Neural progenitor cell (in vitro differentiated cells): ENCODE measurements around the gene GPATCH2L. TPM values are rescaled to one million over a fixed set of nuclear protein-coding genes. Genes with fewer than 3 reads are reported as not detected.

Source experiments
- DNase-seq: peaks from one replicate; pipeline ENCODE4 v3.0.0-alpha.2; 2016; ENCODE audit warnings: low spot score
- H2AFZ ChIP-seq: fragments of 200-600 bp; sonication (generic); replicated peaks from 2 replicates; pipeline ENCODE4 v1.6.1; 2016; ENCODE audit warnings: antibody characterized with exemption
- H3F3A ChIP-seq: fragments of 200-600 bp; sonication (generic); 2 replicates; pipeline ENCODE4 v1.6.1; 2016; ENCODE audit warnings: antibody characterized with exemption, low read depth
- H3K27ac ChIP-seq: fragments of 200-600 bp; sonication (generic); 2 replicates; pipeline ENCODE4 v1.5.1; 2016; ENCODE audit warnings: mild to moderate bottlenecking
- H3K27me3 ChIP-seq: fragments of 200-600 bp; sonication (generic); 2 replicates; pipeline ENCODE4 v1.6.1; 2016; ENCODE audit warnings: mild to moderate bottlenecking, moderate library complexity
- H3K36me3 ChIP-seq: fragments of 200-600 bp; sonication (generic); 2 replicates; pipeline ENCODE4 v1.5.1; 2016
- H3K4me1 ChIP-seq: fragments of 200-600 bp; sonication (generic); 2 replicates; pipeline ENCODE4 v1.6.1; 2016; ENCODE audit warnings: mixed run types
- H3K4me2 ChIP-seq: fragments of 200-600 bp; sonication (generic); 2 replicates; pipeline ENCODE4 v1.6.1; 2016
- H3K4me3 ChIP-seq: fragments of 200-600 bp; sonication (generic); 2 replicates; pipeline ENCODE4 v1.5.1; 2016
- H3K79me2 ChIP-seq: fragments of 200-600 bp; sonication (generic); 2 replicates; pipeline ENCODE4 v1.6.1; 2016; ENCODE audit warnings: low read depth
- H3K9ac ChIP-seq: fragments of 200-600 bp; sonication (generic); 2 replicates; pipeline ENCODE4 v1.6.1; 2016
- H3K9me3 ChIP-seq: fragments of 200-600 bp; sonication (generic); 2 replicates; pipeline ENCODE4 v1.5.1; 2016; ENCODE audit warnings: low read depth
- H4K20me1 ChIP-seq: fragments of 200-600 bp; sonication (generic); 2 replicates; pipeline ENCODE4 v1.6.1; 2016; ENCODE audit warnings: low read depth
- H3K27ac Mint-ChIP-seq: 3 replicates; pipeline ENCODE4 v1.8.0; 2021; ENCODE audit warnings: mixed read lengths
- H3K27me3 Mint-ChIP-seq: 2 replicates; pipeline ENCODE4 v1.8.0; 2022; ENCODE audit warnings: low read depth, mild to moderate bottlenecking, inconsistent platforms, moderate library complexity, mixed read lengths; ENCODE audit not compliant: insufficient read depth
- H3K36me3 Mint-ChIP-seq: 3 replicates; pipeline ENCODE4 v1.8.0; 2021; ENCODE audit warnings: mixed read lengths
- H3K4me1 Mint-ChIP-seq: 3 replicates; pipeline ENCODE4 v1.8.0; 2021; ENCODE audit warnings: mixed read lengths
- H3K4me3 Mint-ChIP-seq: 3 replicates; pipeline ENCODE4 v1.8.0; 2021; ENCODE audit warnings: mild to moderate bottlenecking, moderate library complexity, mixed read lengths
- H3K9me3 Mint-ChIP-seq: 3 replicates; pipeline ENCODE4 v1.8.0; 2020; ENCODE audit warnings: mixed read lengths
- CTCF ChIP-seq: fragments of 200-600 bp; sonication (generic); IDR thresholded peaks from 2 replicates; pipeline ENCODE4 v1.5.1; 2017; ENCODE audit warnings: antibody characterized with exemption, mild to moderate bottlenecking
- EZH2 ChIP-seq: fragments of 200-600 bp; sonication (generic); IDR thresholded peaks from 2 replicates; pipeline ENCODE4 v1.6.1; 2017; ENCODE audit warnings: antibody characterized with exemption, mild to moderate bottlenecking, moderate library complexity
- EZH2phosphoT487 ChIP-seq: fragments of 200-600 bp; sonication (generic); IDR thresholded peaks from 2 replicates; pipeline ENCODE4 v1.6.1; 2017; ENCODE audit warnings: antibody characterized with exemption
- total RNA-seq: library from RNA; depleted of rRNA; stranded (reverse); fragments of >200 nt; gene quantifications from 2 replicates; pipeline ENCODE4 v1.2.3, GENCODE V29; 2015; ENCODE audit warnings: low replicate concordance

The GPATCH2L gene
- total RNA-seq, 1 donor from 2014 or later = 68.2 TPM

- Histone ChIP-seq H3K79me2 (no peaks in the 10 kb centered on the region), H4K20me1 (no peaks in the 10 kb centered on the region), H3K4me2 (no peak overlapping the region), H3K27ac (no peak overlapping the region), H3K4me3 (no peak overlapping the region), H3K4me1 (no peaks in the 10 kb centered on the region), H3K9me3 (no peaks in the 10 kb centered on the region), H2AFZ (no peak overlapping the region), H3K27me3 (no peaks in the 10 kb centered on the region), H3K9ac (no peak overlapping the region), H3F3A (no peaks in the 10 kb centered on the region), H3K36me3 (no peaks in the 10 kb centered on the region)
- H3K4me1 Mint-ChIP-seq = no peaks in the 10 kb centered on the region
- TF ChIP-seq EZH2phosphoT487 = no peak
- TF ChIP-seq EZH2 = no peak
- no peak for TF ChIP-seq CTCF
- no peaks in the 10 kb centered on the region for H3K36me3 Mint-ChIP-seq
- peaks cover 10% of the 10 kb centered on the region for H3K9me3 Mint-ChIP-seq
- DNase-seq = no peak
- H3K4me3 Mint-ChIP-seq = no peak overlapping the region
- peaks cover 2% of the 10 kb centered on the region for H3K27me3 Mint-ChIP-seq
- no peak overlapping the region for H3K27ac Mint-ChIP-seq
Observed at GRCh38 chr14:76228138-76228537, 76.4 kb downstream of the GPATCH2L start.

GRCh38 chr14:76232800-76233199, 81.1 kb downstream of the GPATCH2L start:
- no peaks in the 10 kb centered on the region for H3K9me3 Mint-ChIP-seq
- H3K9ac ChIP-seq = no peak overlapping the region
- H3K79me2 ChIP-seq = no peaks in the 10 kb centered on the region
- peaks cover 6% of the 10 kb centered on the region for H3K4me1 Mint-ChIP-seq
- H3K27ac Mint-ChIP-seq = no peak overlapping the region
- H3K27ac ChIP-seq = no peak overlapping the region
- no peaks in the 10 kb centered on the region for H4K20me1 ChIP-seq
- no peak overlapping the region for H3K4me2 ChIP-seq
- TF ChIP-seq EZH2phosphoT487 = no peak
- no peak for TF ChIP-seq CTCF
- no peak for TF ChIP-seq EZH2
- no peak overlapping the region for H3K4me3 ChIP-seq
- H3K27me3 ChIP-seq = no peaks in the 10 kb centered on the region
- no peaks in the 10 kb centered on the region for H3K36me3 ChIP-seq
- peaks cover 9% of the 10 kb centered on the region for H3F3A ChIP-seq
- H3K27me3 Mint-ChIP-seq = peaks cover 2% of the 10 kb centered on the region
- no peak overlapping the region for H2AFZ ChIP-seq
- H3K4me1 ChIP-seq = peaks cover 10% of the 10 kb centered on the region
- no peak for DNase-seq
- peaks cover 2% of the 10 kb centered on the region for H3K36me3 Mint-ChIP-seq
- H3K9me3 ChIP-seq = no peaks in the 10 kb centered on the region
- H3K4me3 Mint-ChIP-seq = no peak overlapping the region

- H3K4me3 ChIP-seq = no peak overlapping the region
- no peak overlapping the region for H3K4me3 Mint-ChIP-seq
Observed at GRCh38 chr14:76235628-76236027, 83.9 kb downstream of the GPATCH2L start.

More at GRCh38 chr14:76235628-76236027, 83.9 kb downstream of the GPATCH2L start:
- Mint-ChIP-seq H3K4me1 (peaks cover 8% of the 10 kb centered on the region), H3K36me3 (peaks cover 5% of the 10 kb centered on the region), H3K27me3 (peaks cover 2% of the 10 kb centered on the region), H3K9me3 (no peaks in the 10 kb centered on the region), H3K27ac (peak overlapping the region; percentile 32)
- no peaks in the 10 kb centered on the region for H3K79me2 ChIP-seq
- DNase-seq = no peak
- no peaks in the 10 kb centered on the region for H4K20me1 ChIP-seq
- peaks cover 9% of the 10 kb centered on the region for H3F3A ChIP-seq
- H3K9ac ChIP-seq = no peak overlapping the region
- H3K4me1 ChIP-seq = peaks cover 13% of the 10 kb centered on the region
- no peaks in the 10 kb centered on the region for H3K9me3 ChIP-seq
- TF ChIP-seq EZH2phosphoT487 (no peak), CTCF (no peak), EZH2 (no peak)
- H3K4me2 ChIP-seq = no peak overlapping the region
- no peak overlapping the region for H2AFZ ChIP-seq
- H3K27ac ChIP-seq = no peak overlapping the region
- no peaks in the 10 kb centered on the region for H3K36me3 ChIP-seq
- H3K27me3 ChIP-seq = no peaks in the 10 kb centered on the region
